ENCODE results near the gene USP32.

USP32 gene

GRCh38 chr17:60396412-60396811 lies 4.5 kb upstream of the USP32 start:
- no peak for TF ChIP-seq CTCF (IDR thresholded peaks at IDR 0.05; ENCODE audit: insufficient read depth, low read depth, low read length, missing control alignments)
- DNase-seq (ENCODE audit: low read depth), result no peak
- no peak overlapping the region for H3K4me3 ChIP-seq (ENCODE audit: low read length)

- no peak for TF ChIP-seq CTCF (IDR thresholded peaks at IDR 0.05; ENCODE audit: insufficient read depth, low read depth, low read length, missing control alignments)
- no peak for DNase-seq (ENCODE audit: low read depth)
- H3K4me3 ChIP-seq (ENCODE audit: low read length), result no peak overlapping the region
Measured at GRCh38 chr17:60395508-60396065, 3.7 kb upstream of the USP32 start.

- TF ChIP-seq CTCF (IDR thresholded peaks at IDR 0.05; ENCODE audit: insufficient read depth, low read depth, low read length, missing control alignments), result no peak
- H3K4me3 ChIP-seq (ENCODE audit: low read length), result no peak overlapping the region
- peak; percentile 57 for DNase-seq (ENCODE audit: low read depth)
Measured at GRCh38 chr17:60393840-60394723, 2.1 kb upstream of the USP32 start.

GRCh38 chr17:60392845-60393702 lies 1.1 kb upstream of the USP32 start:
- peak overlapping the region; percentile 87 for H3K4me3 ChIP-seq (ENCODE audit: low read length)
- no peak for TF ChIP-seq CTCF (IDR thresholded peaks at IDR 0.05; ENCODE audit: insufficient read depth, low read depth, low read length, missing control alignments)
- DNase-seq (ENCODE audit: low read depth), result peak; percentile 54

GRCh38 chr17:60391471-60392041 lies 377 bp downstream of the USP32 start:
- TF ChIP-seq CTCF (IDR thresholded peaks at IDR 0.05; ENCODE audit: insufficient read depth, low read depth, low read length, missing control alignments), result no peak
- H3K4me3 ChIP-seq (ENCODE audit: low read length), result peak overlapping the region; percentile 87
- no peak for DNase-seq (ENCODE audit: low read depth)

- DNase-seq (ENCODE audit: low read depth), result peak; percentile 41
- TF ChIP-seq CTCF (IDR thresholded peaks at IDR 0.05; ENCODE audit: insufficient read depth, low read depth, low read length, missing control alignments), result no peak
Measured at GRCh38 chr17:60390925-60391470, 935 bp downstream of the USP32 start.

More at GRCh38 chr17:60390925-60391470, 935 bp downstream of the USP32 start:
- H3K4me3 ChIP-seq (ENCODE audit: low read length), result peak overlapping the region; percentile 87
